Chondrocyte (in vitro differentiated cells): ENCODE results near the gene ADGRG4. TPM values are rescaled to one million over a fixed set of nuclear protein-coding genes. Genes with fewer than 3 reads are reported as not detected.
"Not testable (repeated sequence)": the region's sequence is repeated elsewhere in the genome, so short reads cannot be mapped to it uniquely, and the experiment has no call there.

Experiments used
- DNase-seq: peaks from one replicate; pipeline ENCODE4 v3.0.0; 2021; ENCODE audit warnings: mixed read lengths, low spot score
- H3K27ac Mint-ChIP-seq: one replicate; pipeline ENCODE4 v1.8.0; 2021; ENCODE audit warnings: mild to moderate bottlenecking, moderate library complexity, mixed read lengths; ENCODE audit not compliant: unreplicated experiment
- H3K27me3 Mint-ChIP-seq: 2 replicates; pipeline ENCODE4 v1.8.0; 2021; ENCODE audit warnings: low read depth, mixed read lengths
- H3K36me3 Mint-ChIP-seq: 2 replicates; pipeline ENCODE4 v1.8.0; 2021; ENCODE audit warnings: low read depth, mixed read lengths
- H3K4me1 Mint-ChIP-seq: 2 replicates; pipeline ENCODE4 v1.8.0; 2021; ENCODE audit warnings: low read depth, mild to moderate bottlenecking, mixed read lengths
- H3K4me3 Mint-ChIP-seq: one replicate; pipeline ENCODE4 v1.8.0; 2021; ENCODE audit warnings: mild to moderate bottlenecking, moderate library complexity, mixed read lengths; ENCODE audit not compliant: unreplicated experiment
- H3K9me3 Mint-ChIP-seq: 2 replicates; pipeline ENCODE4 v1.8.0; 2021; ENCODE audit warnings: low read depth, mixed read lengths
- total RNA-seq: library from RNA; stranded (reverse); gene quantifications from 3 replicates; pipeline ENCODE4 v1.2.1, GENCODE V29; 2021
- TF ChIP-seq, protein P1 (sequence below): fragments of 200-600 bp; sonication (generic); IDR thresholded peaks from 2 replicates; pipeline ENCODE4 v1.5.0; 2021; ENCODE audit warnings: antibody characterized with exemption, mild to moderate bottlenecking, moderate library complexity

The ADGRG4 gene
- total RNA-seq, 1 donor from 2014 or later: 0.30 TPM

GRCh38 chrX:136438192-136438591 is 137.4 kb downstream of the ADGRG4 start:
- Mint-ChIP-seq H3K27me3 (peaks cover 7% of the 10 kb centered on the region), H3K27ac (no peak overlapping the region), H3K36me3 (no peaks in the 10 kb centered on the region), H3K9me3 (peaks cover 10% of the 10 kb centered on the region), H3K4me3 (no peak overlapping the region), H3K4me1 (no peaks in the 10 kb centered on the region)
- no peak for DNase-seq
- TF ChIP-seq, protein P1, sequence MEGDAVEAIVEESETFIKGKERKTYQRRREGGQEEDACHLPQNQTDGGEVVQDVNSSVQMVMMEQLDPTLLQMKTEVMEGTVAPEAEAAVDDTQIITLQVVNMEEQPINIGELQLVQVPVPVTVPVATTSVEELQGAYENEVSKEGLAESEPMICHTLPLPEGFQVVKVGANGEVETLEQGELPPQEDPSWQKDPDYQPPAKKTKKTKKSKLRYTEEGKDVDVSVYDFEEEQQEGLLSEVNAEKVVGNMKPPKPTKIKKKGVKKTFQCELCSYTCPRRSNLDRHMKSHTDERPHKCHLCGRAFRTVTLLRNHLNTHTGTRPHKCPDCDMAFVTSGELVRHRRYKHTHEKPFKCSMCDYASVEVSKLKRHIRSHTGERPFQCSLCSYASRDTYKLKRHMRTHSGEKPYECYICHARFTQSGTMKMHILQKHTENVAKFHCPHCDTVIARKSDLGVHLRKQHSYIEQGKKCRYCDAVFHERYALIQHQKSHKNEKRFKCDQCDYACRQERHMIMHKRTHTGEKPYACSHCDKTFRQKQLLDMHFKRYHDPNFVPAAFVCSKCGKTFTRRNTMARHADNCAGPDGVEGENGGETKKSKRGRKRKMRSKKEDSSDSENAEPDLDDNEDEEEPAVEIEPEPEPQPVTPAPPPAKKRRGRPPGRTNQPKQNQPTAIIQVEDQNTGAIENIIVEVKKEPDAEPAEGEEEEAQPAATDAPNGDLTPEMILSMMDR: no peak

GRCh38 chrX:136445674-136446073 is 144.9 kb downstream of the ADGRG4 start:
- H3K9me3 Mint-ChIP-seq, H3K4me1 Mint-ChIP-seq, DNase-seq, H3K4me3 Mint-ChIP-seq, H3K36me3 Mint-ChIP-seq, H3K27ac Mint-ChIP-seq, H3K27me3 Mint-ChIP-seq: not testable (repeated sequence)

- Mint-ChIP-seq H3K27me3 (no peaks in the 10 kb centered on the region), H3K9me3 (peaks cover 2% of the 10 kb centered on the region), H3K4me3 (no peak overlapping the region), H3K4me1 (no peaks in the 10 kb centered on the region), H3K27ac (no peak overlapping the region), H3K36me3 (no peaks in the 10 kb centered on the region)
- DNase-seq: no peak
- TF ChIP-seq, protein P1: no peak
Observed at GRCh38 chrX:136446208-136446607, 145.4 kb downstream of the ADGRG4 start.

GRCh38 chrX:136447308-136447707 is 146.5 kb downstream of the ADGRG4 start:
- no peak for DNase-seq
- H3K27me3 Mint-ChIP-seq: no peaks in the 10 kb centered on the region
- no peak overlapping the region for H3K4me3 Mint-ChIP-seq
- TF ChIP-seq, protein P1: no peak
- H3K27ac Mint-ChIP-seq: no peak overlapping the region
- H3K9me3 Mint-ChIP-seq: peaks cover 2% of the 10 kb centered on the region
- H3K36me3 Mint-ChIP-seq: no peaks in the 10 kb centered on the region
- no peaks in the 10 kb centered on the region for H3K4me1 Mint-ChIP-seq

- Mint-ChIP-seq H3K27me3 (no peaks in the 10 kb centered on the region), H3K4me1 (no peaks in the 10 kb centered on the region), H3K4me3 (no peak overlapping the region), H3K27ac (no peak overlapping the region), H3K9me3 (peaks cover 2% of the 10 kb centered on the region), H3K36me3 (no peaks in the 10 kb centered on the region)
- TF ChIP-seq, protein P1: no peak
- DNase-seq: no peak
Observed at GRCh38 chrX:136447968-136448367, 147.2 kb downstream of the ADGRG4 start.

- no peak overlapping the region for H3K4me3 Mint-ChIP-seq
- no peaks in the 10 kb centered on the region for H3K4me1 Mint-ChIP-seq
- H3K36me3 Mint-ChIP-seq: no peaks in the 10 kb centered on the region
- TF ChIP-seq, protein P1: no peak
- H3K27ac Mint-ChIP-seq: no peak overlapping the region
- no peaks in the 10 kb centered on the region for H3K27me3 Mint-ChIP-seq
- H3K9me3 Mint-ChIP-seq: peaks cover 2% of the 10 kb centered on the region
- DNase-seq: no peak
Observed at GRCh38 chrX:136450050-136450830, 149.5 kb downstream of the ADGRG4 start.
